Prostate gland (tissue), 2 donors: ENCODE data around the gene SLC9A7. TPM values are rescaled to one million over a fixed set of nuclear protein-coding genes. Genes with fewer than 3 reads are reported as not detected.
A peak's percentile ranks its signal among the peaks of the same experiment; 100 is the strongest.

ENCODE experiments used
- DNase-seq: peaks from one replicate; pipeline ENCODE4 v3.0.0-alpha.2; 2019; ENCODE audit warnings: low spot score
- H3K27ac ChIP-seq, 2 donors: fragments of 200-600 bp; sonication (generic); 2 replicates each; pipeline ENCODE4 v1.5.1; 2017 to 2019
- H3K27me3 ChIP-seq: fragments of 200-600 bp; sonication (generic); replicated peaks from 2 replicates; pipeline ENCODE4 v1.5.1; 2019; ENCODE audit not compliant: insufficient read depth
- H3K36me3 ChIP-seq, 2 donors: fragments of 200-600 bp; sonication (generic); 1 replicate in 1 of 2; 2 replicates in 1 of 2; pipeline versions ENCODE4 v1.5.1 to v1.8.1; 2017 to 2019
- H3K4me1 ChIP-seq: fragments of 200-600 bp; sonication (generic); replicated peaks from 2 replicates; pipeline ENCODE4 v1.5.1; 2019
- H3K4me3 ChIP-seq, 2 donors: fragments of 200-600 bp; sonication (generic); 2 replicates each; pipeline ENCODE4 v1.5.1; 2017 to 2019
- H3K9me3 ChIP-seq: fragments of 200-600 bp; sonication (generic); 2 replicates; pipeline ENCODE4 v1.5.1; 2017
- CTCF ChIP-seq, 4 experiments: fragments of 200-600 bp in 2 of 4; fragments of 450-650 bp in 2 of 4; sonication (generic) in 2 of 4; IDR thresholded peaks; 1 replicate in 3 of 4; 2 replicates in 1 of 4; pipeline ENCODE4 v1.5.1; 2016 to 2019; ENCODE audit warnings: antibody characterized with exemption in 4 of 4, mild to moderate bottlenecking in 2 of 4, moderate library complexity in 2 of 4
- POLR2A ChIP-seq: fragments of 450-650 bp; IDR thresholded peaks from one replicate; pipeline ENCODE4 v1.6.1; 2016; ENCODE audit warnings: antibody characterized with exemption, mild to moderate bottlenecking
- POLR2AphosphoS5 ChIP-seq: sonication (generic); formaldehyde crosslinking; IDR thresholded peaks from one replicate; pipeline ENCODE4 v1.6.1; 2017; ENCODE audit warnings: antibody characterized with exemption
- WGBS: methylation state at CpG from one replicate; pipeline ENCODE4 v1.1.5; 2018; 5-methylcytosine and 5-hydroxymethylcytosine counted together
- intact Hi-C: fragments of 100-400 bp; cut with DNase I; formaldehyde crosslinking; loops from one replicate; pipeline ENCODE4 v1.14.2; 2022
- total RNA-seq, 2 donors: library from RNA; depleted of rRNA; stranded (reverse); fragments of >200 nt; gene quantifications; one replicate each; pipeline ENCODE4 v1.1.0, GENCODE V29; 2016

Gene SLC9A7
- total RNA-seq, 2 donors from 2014 or later = 16.5 to 36.5 TPM

DNA sequence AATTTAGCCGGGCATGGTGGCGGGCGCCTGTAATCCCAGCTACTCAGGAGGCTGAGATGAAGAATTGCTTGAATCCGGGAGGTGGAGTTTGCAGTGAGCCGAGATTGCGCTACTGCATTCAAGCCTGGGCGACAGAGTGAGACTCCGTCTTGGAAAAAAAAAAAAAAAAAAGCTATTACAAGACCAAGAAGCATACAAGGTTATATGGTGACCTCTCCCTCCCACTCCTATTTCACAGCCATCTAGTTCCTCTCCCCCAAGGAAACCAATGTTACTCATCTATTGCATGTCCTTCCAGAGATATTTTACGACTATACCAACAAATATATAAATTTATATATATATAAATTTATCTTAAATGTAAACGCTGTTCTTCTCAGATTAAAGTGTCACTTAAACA, 3.2 kb downstream of the SLC9A7 start:
- Histone ChIP-seq H3K27ac (no peak overlapping the region), H3K4me1 (no peaks in the 10 kb centered on the region), H3K4me3 (no peak overlapping the region), H3K36me3 (no peaks in the 10 kb centered on the region), H3K27me3 (no peaks in the 10 kb centered on the region), H3K9me3 (no peaks in the 10 kb centered on the region)
- intact Hi-C loops = no loop called here
- DNase-seq = no peak
- WGBS = 87% methylated on average over 10 of the region's 10 CpGs
- TF ChIP-seq CTCF (IDR thresholded peaks at IDR 0.05) = no peak
- TF ChIP-seq POLR2A = no peak
- no peak for TF ChIP-seq POLR2AphosphoS5

GRCh38 chrX:46754586-46755061, 4.3 kb downstream of the SLC9A7 start:
- H3K27me3 ChIP-seq = no peaks in the 10 kb centered on the region
- DNase-seq = peak; percentile 11
- intact Hi-C loops = no loop called here
- no peaks in the 10 kb centered on the region for H3K9me3 ChIP-seq
- peak overlapping the region in 1 of 2 donors; percentile 8 for H3K27ac ChIP-seq
- WGBS = 57% methylated on average over 2 of the region's 3 CpGs
- TF ChIP-seq POLR2A (no peak), CTCF (IDR thresholded peaks at IDR 0.05) (no peak), POLR2AphosphoS5 (no peak)
- H3K4me3 ChIP-seq = no peak overlapping the region
- no peaks in the 10 kb centered on the region for H3K36me3 ChIP-seq
- no peaks in the 10 kb centered on the region for H3K4me1 ChIP-seq

DNA sequence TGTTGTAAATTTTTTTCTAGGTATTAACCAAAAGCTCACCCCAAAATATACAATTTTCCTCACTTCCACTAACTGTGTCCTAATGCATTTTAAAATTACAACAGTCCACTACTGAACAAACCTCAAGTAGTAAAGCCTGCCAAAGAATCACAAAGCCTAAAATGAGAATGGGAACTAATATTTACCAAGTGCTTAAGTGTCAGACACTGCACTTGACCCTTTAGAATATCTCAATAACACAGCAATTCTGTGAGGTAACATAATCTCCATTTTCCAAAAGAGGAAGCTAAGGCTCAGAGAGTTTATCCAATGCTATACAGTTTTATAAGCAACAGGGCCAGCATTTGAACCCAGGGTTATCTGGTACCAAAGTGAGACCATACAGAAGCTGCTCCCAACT, 4.9 kb downstream of the SLC9A7 start:
- intact Hi-C loops = no loop called here
- no peak for DNase-seq
- Histone ChIP-seq H3K4me1 (no peaks in the 10 kb centered on the region), H3K4me3 (no peak overlapping the region), H3K27me3 (no peaks in the 10 kb centered on the region), H3K27ac (no peak overlapping the region), H3K36me3 (no peaks in the 10 kb centered on the region), H3K9me3 (no peaks in the 10 kb centered on the region)
- TF ChIP-seq POLR2AphosphoS5 (no peak), POLR2A (no peak)

DNA sequence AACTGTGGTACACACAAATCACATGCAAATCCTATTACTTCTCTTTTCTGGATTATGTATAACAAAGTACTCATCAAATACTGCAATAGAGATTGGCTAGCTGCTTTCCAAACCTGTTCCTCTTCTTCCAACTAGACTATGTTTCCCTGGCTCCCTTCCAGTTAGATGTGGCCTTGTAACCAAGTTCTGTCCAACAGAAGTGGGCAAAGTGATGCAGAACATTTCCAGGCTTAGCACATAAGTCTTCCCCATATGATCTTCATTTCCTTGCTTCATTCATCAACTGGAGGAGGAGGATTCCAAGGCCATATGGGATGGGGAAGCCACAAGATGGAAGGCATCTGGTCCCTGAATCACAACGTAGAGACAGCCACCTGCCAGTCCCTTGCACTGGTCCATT, 8.0 kb downstream of the SLC9A7 start:
- intact Hi-C loops = no loop called here
- Histone ChIP-seq H3K4me1 (no peaks in the 10 kb centered on the region), H3K4me3 (no peak overlapping the region), H3K27ac (no peak overlapping the region), H3K27me3 (no peaks in the 10 kb centered on the region), H3K9me3 (no peaks in the 10 kb centered on the region), H3K36me3 (no peaks in the 10 kb centered on the region)
- no peak for DNase-seq
- TF ChIP-seq CTCF (IDR thresholded peaks at IDR 0.05) (no peak), POLR2AphosphoS5 (no peak), POLR2A (no peak)
- 60% methylated on average over 1 of the region's 1 CpG for WGBS

DNA sequence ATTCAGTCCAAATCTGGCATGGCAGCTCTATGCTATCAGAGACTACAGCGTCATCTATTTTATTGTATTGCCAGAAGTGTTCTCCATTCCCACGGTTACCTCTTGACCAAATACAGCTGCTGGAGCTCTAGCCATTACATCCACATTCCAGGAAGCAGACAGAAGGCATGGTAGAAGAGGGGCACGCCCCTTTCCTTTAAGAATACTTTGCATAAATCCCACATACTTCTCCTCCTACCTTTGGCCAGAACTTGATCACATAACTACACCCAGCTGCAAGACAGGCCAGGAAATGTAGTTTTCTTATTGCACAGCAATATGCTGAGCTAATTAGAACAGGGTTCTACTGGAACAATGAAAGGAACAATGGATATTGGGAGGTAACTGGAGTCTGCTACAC, 14.9 kb downstream of the SLC9A7 start:
- TF ChIP-seq POLR2AphosphoS5 = no peak
- TF ChIP-seq CTCF (IDR thresholded peaks at IDR 0.05) = no peak
- no peak for TF ChIP-seq POLR2A
- Histone ChIP-seq H3K4me1 (no peaks in the 10 kb centered on the region), H3K36me3 (no peaks in the 10 kb centered on the region), H3K4me3 (no peak overlapping the region), H3K27me3 (no peaks in the 10 kb centered on the region), H3K9me3 (no peaks in the 10 kb centered on the region), H3K27ac (no peak overlapping the region)
- intact Hi-C loops = no loop called here
- WGBS = 96% methylated on average over 3 of the region's 3 CpGs
- DNase-seq = no peak
